Activated CD4-positive, alpha-beta T cell treated with anti-CD3 and anti-CD28 coated beads for 24 hours (primary cell): Measurements from ENCODE around the gene RILPL2.
"Not testable (repeated sequence)": the region's sequence is repeated elsewhere in the genome, so short reads cannot be mapped to it uniquely, and the experiment has no call there.

Experiments
- DNase-seq, 2 donors: peaks; one replicate each; pipeline ENCODE4 v3.0.0-alpha.2; 2020; ENCODE audit warnings: low read depth in 2 of 2

The RILPL2 gene

DNA sequence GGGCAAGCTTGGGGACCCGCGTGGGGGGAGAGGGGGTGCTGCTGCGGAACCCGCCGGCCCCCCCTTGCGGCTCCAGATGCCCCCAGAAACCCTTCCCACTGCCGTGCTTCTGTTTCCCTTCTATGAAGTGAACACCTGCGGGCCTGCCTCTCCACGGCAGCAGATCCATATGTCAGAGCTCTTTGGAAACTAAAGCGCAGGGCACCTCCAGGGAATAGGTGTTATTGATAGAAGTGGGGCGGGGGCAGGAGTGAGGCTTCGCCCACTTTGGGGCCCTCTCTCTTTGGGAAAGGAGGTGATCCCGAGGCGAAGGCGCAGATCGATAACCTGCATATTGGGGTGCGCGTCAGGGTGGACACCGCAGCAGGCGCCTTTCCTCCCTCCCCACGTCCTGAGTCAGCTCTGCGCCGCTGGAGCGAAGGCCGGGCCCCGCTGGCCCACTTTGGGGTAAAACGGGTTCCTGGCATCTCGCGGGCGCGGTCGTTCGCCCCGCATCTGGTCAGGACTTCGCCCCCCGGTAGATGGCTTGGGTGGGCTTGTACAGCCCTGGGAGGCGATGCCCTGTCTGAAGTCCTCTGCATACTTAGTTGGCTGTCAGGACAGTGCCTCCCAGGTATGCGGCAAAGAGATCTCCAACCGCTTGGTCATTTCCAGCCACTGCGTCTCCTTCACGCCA is 52.0 kb downstream of the RILPL2 start:
- no peak for DNase-seq

DNA sequence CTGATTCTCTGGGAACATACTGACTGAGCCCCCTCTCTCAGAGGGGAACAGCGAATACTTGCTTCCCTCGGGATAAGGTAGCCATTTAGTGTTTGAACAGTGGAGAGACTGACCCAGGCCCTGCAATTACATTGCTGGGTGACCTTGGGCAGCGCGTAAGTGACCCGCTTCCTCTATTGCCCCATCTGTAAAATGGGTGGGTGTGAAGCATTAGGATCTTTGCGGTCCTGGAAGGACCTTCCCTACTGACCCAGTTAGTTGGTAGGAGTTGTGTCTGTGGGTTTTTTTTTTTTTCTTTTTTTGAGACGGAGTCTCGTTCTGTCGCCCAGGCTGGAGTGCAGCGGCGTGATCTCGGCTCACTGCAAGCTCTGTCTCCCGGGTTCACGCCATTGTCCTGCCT is 53.8 kb downstream of the RILPL2 start:
- DNase-seq = no peak

DNA sequence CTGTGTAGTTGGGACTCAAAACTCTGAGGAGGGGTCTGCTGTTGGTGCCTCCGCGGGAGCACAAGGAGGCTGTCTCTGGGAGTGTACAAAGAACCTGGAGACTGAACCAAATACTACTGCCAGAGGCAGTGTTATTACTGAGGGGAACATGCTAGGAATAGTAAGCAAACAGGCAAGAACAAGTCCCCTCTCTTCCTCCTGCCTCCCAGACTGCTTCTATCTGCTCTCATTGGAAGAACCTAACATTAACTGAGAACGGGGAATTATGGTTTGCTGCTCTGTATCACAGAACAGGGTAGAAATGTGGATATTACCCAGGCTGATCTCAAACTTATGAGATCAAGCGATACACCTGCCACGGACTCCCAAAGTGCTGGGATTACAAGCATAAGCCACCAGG is 57.1 kb downstream of the RILPL2 start:
- DNase-seq = no peak

DNA sequence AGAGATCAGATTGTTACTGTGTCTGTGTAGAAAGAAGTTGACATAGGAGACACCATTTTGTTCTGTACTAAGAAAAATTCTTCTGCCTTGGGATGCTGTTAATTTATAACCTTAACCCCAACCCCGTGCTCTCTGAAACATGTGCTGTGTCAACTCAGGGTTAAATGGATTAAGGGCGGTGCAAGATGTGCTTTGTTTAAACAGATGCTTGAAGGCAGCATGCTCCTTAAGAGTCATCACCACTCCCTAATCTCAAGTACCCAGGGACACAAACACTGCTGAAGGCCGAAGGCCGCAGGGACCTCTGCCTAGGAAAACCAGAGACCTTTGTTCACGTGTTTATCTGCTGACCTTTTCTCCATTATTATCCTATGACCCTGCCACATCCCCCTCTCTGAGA is 64.1 kb downstream of the RILPL2 start:
- DNase-seq = not testable (repeated sequence)

DNA sequence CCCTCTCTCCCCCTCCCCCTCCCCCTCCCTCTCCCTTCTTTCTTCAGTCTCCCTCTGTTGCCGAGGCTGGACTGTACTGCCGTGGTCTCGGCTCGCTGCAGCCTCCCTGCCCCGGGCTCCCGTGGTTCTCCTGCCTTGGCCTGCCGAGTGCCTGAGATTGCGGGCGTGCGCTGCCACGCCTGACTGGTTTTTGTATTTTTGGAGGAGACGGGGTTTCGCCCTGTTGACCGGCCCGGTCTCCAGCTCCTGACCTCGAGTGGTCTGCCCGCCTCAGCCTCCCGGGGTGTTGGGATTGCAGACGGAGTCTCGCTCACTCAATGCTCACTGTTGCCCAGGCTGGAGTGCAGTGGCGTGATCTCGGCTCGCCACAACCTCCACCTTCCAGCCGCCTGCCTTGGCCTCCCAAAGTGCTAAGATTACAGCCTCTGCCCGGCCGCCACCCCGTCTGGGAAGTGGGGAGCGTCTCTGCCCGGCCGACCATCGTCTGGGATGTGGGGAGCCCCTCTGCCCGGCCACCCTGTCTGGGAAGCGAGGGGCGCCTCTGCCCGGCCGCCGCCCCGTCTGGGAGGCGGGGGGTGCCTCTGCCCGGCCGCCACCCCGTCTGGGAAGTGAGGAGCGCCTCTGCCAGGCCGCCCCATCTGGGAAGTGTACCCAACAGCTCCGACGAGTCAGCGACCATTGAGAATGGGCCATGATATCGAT is 64.7 kb downstream of the RILPL2 start:
- not testable (repeated sequence) for DNase-seq

DNA sequence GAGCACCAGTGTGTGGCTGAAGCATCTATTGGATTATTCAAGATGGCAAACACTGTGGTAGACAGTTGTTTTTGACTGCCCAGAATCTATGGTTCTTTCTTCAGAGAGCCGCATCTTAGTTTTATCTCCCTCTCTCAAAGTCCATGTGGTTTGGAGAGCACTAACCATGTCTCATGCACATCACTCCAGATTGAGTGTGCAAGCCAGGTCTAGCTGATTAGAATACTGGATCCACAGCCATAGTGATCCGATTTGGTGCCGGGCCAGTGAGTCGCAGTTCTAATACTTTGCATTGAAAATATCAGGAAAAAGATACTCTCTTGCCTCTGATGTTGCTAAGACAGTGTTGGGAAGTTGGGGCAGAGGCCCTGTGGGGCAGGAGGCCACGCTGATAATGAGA is 67.3 kb downstream of the RILPL2 start:
- no peak for DNase-seq

DNA sequence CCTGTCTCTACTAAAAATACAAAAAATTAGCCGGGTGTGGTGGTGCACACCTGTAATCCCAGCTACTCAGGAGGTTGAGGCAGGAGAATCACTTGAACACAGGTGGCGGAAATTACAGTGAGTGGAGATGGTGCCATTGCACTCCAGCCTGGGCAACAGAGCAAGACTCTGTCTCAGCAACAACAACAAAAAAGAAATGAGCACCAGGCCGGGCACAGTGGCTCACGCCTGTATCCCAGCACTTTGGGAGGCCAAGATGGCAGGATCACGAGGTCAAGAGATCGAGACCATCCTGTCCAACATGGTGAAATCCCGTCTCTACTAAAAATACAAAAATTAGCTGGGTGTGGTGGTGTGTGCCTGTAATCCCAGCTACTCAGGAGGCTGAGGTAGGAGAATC is 68.1 kb downstream of the RILPL2 start:
- DNase-seq = not testable (repeated sequence)

DNA sequence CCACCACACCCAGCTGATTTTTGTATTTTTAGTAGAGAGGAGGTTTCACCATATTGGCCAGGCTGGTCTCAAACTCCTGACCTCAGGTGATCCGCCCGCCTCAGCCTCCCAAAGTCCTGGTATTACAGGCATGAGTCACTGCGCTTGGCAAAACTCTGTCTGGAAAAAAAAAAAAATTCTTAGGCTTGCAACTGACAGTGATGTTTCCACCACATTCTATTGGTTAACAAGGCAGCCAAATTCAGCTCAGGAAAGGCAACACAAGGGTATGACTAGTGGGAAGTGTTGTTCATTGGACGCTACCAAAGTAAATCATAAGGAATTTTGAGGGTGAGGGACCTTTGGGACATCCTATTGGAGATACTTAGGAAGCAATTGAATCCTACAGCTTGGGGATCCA is 69.0 kb downstream of the RILPL2 start:
- DNase-seq = no peak
